HCT116 (cell line): Measurements from ENCODE around the gene DEFB124. TPM values are rescaled to one million over a fixed set of nuclear protein-coding genes. Genes with fewer than 3 reads are reported as not detected.

ENCODE experiments used
- ATAC-seq: fragments of 200-7000 bp; cut with Tn5 transposase; 2 replicates; pipeline ENCODE4 v1.9.1; 2020; ENCODE audit warnings: mild to moderate bottlenecking, moderate library complexity
- BruUV-seq: library from RNA; stranded (reverse); fragments of 400-500 nt; replicated peaks from 2 replicates; lab custom pipeline; 2021; lab: Mats Ljungman, UMichigan
- CTCF ChIA-PET: fragments of 300-600 bp; sonication (Branson Sonifier 250); formaldehyde crosslinking; loops from one replicate; lab custom pipeline; 2021; ENCODE audit warnings: antibody characterized with exemption; lab: Charles Lee
- POLR2A ChIA-PET: fragments of 300-600, 350-600 bp; sonication (Branson Sonifier 250); formaldehyde crosslinking; loops from one replicate; lab custom pipeline; 2021; ENCODE audit warnings: antibody characterized with exemption; lab: Charles Lee
- RAD21 ChIA-PET, 2 experiments: fragments of 300-600 bp; sonication (Branson Sonifier 250); formaldehyde crosslinking; loops; one replicate each; lab custom pipeline; 2023; ENCODE audit warnings: low total read pairs in 2 of 2; ENCODE audit not compliant: uncharacterized antibody in 2 of 2, unreplicated experiment in 2 of 2, low non-redundant PET in 1 of 2; lab: Charles Lee
- DNase-seq: peaks from one replicate; pipeline ENCODE4 v3.0.0-alpha.2; 2010; ENCODE audit warnings: low read depth, low spot score
- H2AFZ ChIP-seq: fragments of 200-600 bp; shearing (Covaris generic), sonication (generic); 2 replicates; pipeline ENCODE4 v1.6.1; 2017; ENCODE audit warnings: low read depth, mixed run types, mixed read lengths, antibody characterized with exemption, low read length; ENCODE audit not compliant: poor library complexity, severe bottlenecking
- H3K27ac ChIP-seq: 2 replicates; pipeline ENCODE4 v1.5.1; 2012; ENCODE audit warnings: low read depth, low read length
- H3K27me3 ChIP-seq: fragments of 200-600 bp; sonication (generic); 2 replicates; pipeline ENCODE4 v1.6.1; 2016; ENCODE audit warnings: mixed run types, low read length, mixed read lengths; ENCODE audit not compliant: insufficient read depth
- H3K36me3 ChIP-seq, 2 experiments: fragments of 200-500 bp in 1 of 2; fragments of 200-600 bp in 1 of 2; sonication (Bioruptor generic) in 1 of 2; sonication (generic) in 1 of 2; 2 replicates each; pipeline versions ENCODE4 v1.5.1 to v1.6.1; 2014 to 2016; ENCODE audit warnings: low read length in 2 of 2, inconsistent platforms in 1 of 2, mixed read lengths in 1 of 2, mixed run types in 1 of 2; ENCODE audit not compliant: insufficient read depth in 2 of 2, control insufficient read depth in 1 of 2
- H3K4me1 ChIP-seq, 2 experiments: fragments of 200-600 bp in 1 of 2; sonication (generic) in 1 of 2; 2 replicates each; pipeline versions ENCODE4 v1.5.1 to v1.6.1; 2012 to 2017; ENCODE audit warnings: low read length in 2 of 2, inconsistent platforms in 1 of 2, mild to moderate bottlenecking in 1 of 2, mixed read lengths in 1 of 2, mixed run types in 1 of 2, moderate library complexity in 1 of 2; ENCODE audit not compliant: insufficient read depth in 2 of 2, control insufficient read depth in 1 of 2
- H3K4me2 ChIP-seq: fragments of 200-600 bp; sonication (generic); 2 replicates; pipeline ENCODE4 v1.6.1; 2017; ENCODE audit warnings: mixed run types, low read length, mixed read lengths
- H3K4me3 ChIP-seq, 2 experiments: fragments of 200-600 bp in 1 of 2; sonication (generic) in 1 of 2; replicated peaks in 1 of 2; 2 replicates each; pipeline ENCODE4 v1.5.1; 2011 to 2016; ENCODE audit warnings: low read length in 2 of 2, control low read depth in 1 of 2, low read depth in 1 of 2, mild to moderate bottlenecking in 1 of 2, mixed read lengths in 1 of 2, mixed run types in 1 of 2
- H3K79me2 ChIP-seq: fragments of 200-600 bp; sonication (generic); 2 replicates; pipeline ENCODE4 v1.6.1; 2017; ENCODE audit warnings: mild to moderate bottlenecking, mixed run types, low read length, moderate library complexity, mixed read lengths; ENCODE audit not compliant: insufficient read depth
- H3K9ac ChIP-seq: fragments of 200-600 bp; sonication (generic); 2 replicates; pipeline ENCODE4 v1.6.1; 2016; ENCODE audit warnings: low read length, mixed read lengths
- H3K9me2 ChIP-seq: fragments of 200-600 bp; sonication (generic), shearing (Covaris generic); 2 replicates; pipeline ENCODE4 v1.6.1; 2017; ENCODE audit warnings: mixed run types, mild to moderate bottlenecking, moderate library complexity; ENCODE audit not compliant: insufficient read depth
- H3K9me3 ChIP-seq, 2 experiments: fragments of 200-500 bp in 1 of 2; fragments of 200-600 bp in 1 of 2; sonication (Bioruptor generic) in 1 of 2; sonication (generic) in 1 of 2; 2 replicates each; pipeline ENCODE4 v1.6.1; 2014 to 2017; ENCODE audit warnings: low read length in 2 of 2, mixed read lengths in 2 of 2, inconsistent platforms in 1 of 2, low read depth in 1 of 2, mild to moderate bottlenecking in 1 of 2, mixed run types in 1 of 2, moderate library complexity in 1 of 2; ENCODE audit not compliant: control insufficient read depth in 1 of 2, insufficient read depth in 1 of 2
- H4K20me1 ChIP-seq: fragments of 200-600 bp; sonication (generic), shearing (Covaris generic); 2 replicates; pipeline ENCODE4 v1.6.1; 2017; ENCODE audit warnings: mixed run types, mild to moderate bottlenecking, moderate library complexity; ENCODE audit not compliant: insufficient read depth
- ATF3 ChIP-seq: IDR thresholded peaks from 2 replicates; pipeline ENCODE4 v1.6.1; 2012
- CEBPB ChIP-seq: IDR thresholded peaks from 2 replicates; pipeline ENCODE4 v1.6.1; 2012; ENCODE audit warnings: low read depth
- ELF1 ChIP-seq: IDR thresholded peaks from 2 replicates; pipeline ENCODE4 v1.6.1; 2012; ENCODE audit warnings: low read depth, borderline replicate concordance
- EZH2 ChIP-seq: fragments of 200-600 bp; sonication (generic); IDR thresholded peaks from 2 replicates; pipeline ENCODE4 v1.6.1; 2017; ENCODE audit warnings: antibody characterized with exemption, mixed run types
- JUND ChIP-seq: IDR thresholded peaks from 2 replicates; pipeline ENCODE4 v1.6.1; 2012
- MAX ChIP-seq: IDR thresholded peaks from 2 replicates; pipeline ENCODE4 v1.6.1; 2012
- RAD21 ChIP-seq: IDR thresholded peaks from 2 replicates; pipeline ENCODE4 v1.6.1; 2012; ENCODE audit warnings: low read depth, mild to moderate bottlenecking
- SIN3A ChIP-seq: IDR thresholded peaks from 2 replicates; pipeline ENCODE4 v1.6.1; 2012; ENCODE audit warnings: low read depth
- SRF ChIP-seq: IDR thresholded peaks from 2 replicates; pipeline ENCODE4 v1.6.1; 2012; ENCODE audit warnings: low read depth
- TCF7L2 ChIP-seq: IDR thresholded peaks from 2 replicates; pipeline ENCODE4 v1.7.0; 2011; ENCODE audit warnings: borderline replicate concordance, inconsistent platforms; ENCODE audit not compliant: insufficient read depth, insufficient read length; ENCODE audit errors: extremely low read depth
- YY1 ChIP-seq: IDR thresholded peaks from 2 replicates; pipeline ENCODE4 v1.6.1; 2011; ENCODE audit warnings: low read length, low read depth, moderate library complexity, mild to moderate bottlenecking; ENCODE audit not compliant: insufficient replicate concordance; ENCODE audit errors: extremely low read depth
- ZFX ChIP-seq: fragments of 450-650 bp; IDR thresholded peaks from 2 replicates; pipeline ENCODE4 v1.6.1; 2017
- intact Hi-C: fragments of 100-400 bp; cut with micrococcal nuclease; formaldehyde crosslinking; loops from 2 replicates; pipeline ENCODE4 v1.10.0; 2022
- total RNA-seq: library from RNA; stranded (reverse); gene quantifications from one replicate; pipeline ENCODE4 v1.2.1, GENCODE V29; 2021; ENCODE audit not compliant: unreplicated experiment

DEFB124 gene
- total RNA-seq, 1 experiment from 2014 or later = not detected

GRCh38 chr20:31489152-31489551 lies 14.2 kb upstream of the DEFB124 start:
- Histone ChIP-seq H3K4me1 (0 out of 4 replicates have a peak, but pooled peaks cover 0 to 3% of the 10 kb centered on the region in 2 experiments), H3K9ac (no peak overlapping the region), H3K4me3 (no peak overlapping the region), H3K27me3 (no peaks in the 10 kb centered on the region), H2AFZ (no peak overlapping the region), H4K20me1 (no peaks in the 10 kb centered on the region), H3K27ac (no peak overlapping the region), H3K9me3 (no peaks in the 10 kb centered on the region), H3K9me2 (no peaks in the 10 kb centered on the region), H3K79me2 (no peaks in the 10 kb centered on the region), H3K4me2 (no peak overlapping the region), H3K36me3 (no peaks in the 10 kb centered on the region)
- no TSS peak for BruUV-seq
- ATAC-seq = no peak
- RAD21 ChIA-PET = no interaction called here
- POLR2A ChIA-PET = no interaction called here
- CTCF ChIA-PET = interaction anchor here (2.7 kb wide), 1 partner anchor 14 kb away, joined by 12 read pairs; no protein-coding TSS in a partner anchor
- DNase-seq = no peak
- intact Hi-C loops = no loop called here
- TF ChIP-seq MAX = no peak
- TF ChIP-seq ELF1 = no peak
- no peak for TF ChIP-seq CEBPB
- TF ChIP-seq SIN3A = no peak
- no peak for TF ChIP-seq JUND
- no peak for TF ChIP-seq SRF
- TF ChIP-seq EZH2 = no peak
- no peak for TF ChIP-seq ZFX
- no peak for TF ChIP-seq RAD21
- no peak for TF ChIP-seq TCF7L2
- TF ChIP-seq YY1 = no peak

DNA sequence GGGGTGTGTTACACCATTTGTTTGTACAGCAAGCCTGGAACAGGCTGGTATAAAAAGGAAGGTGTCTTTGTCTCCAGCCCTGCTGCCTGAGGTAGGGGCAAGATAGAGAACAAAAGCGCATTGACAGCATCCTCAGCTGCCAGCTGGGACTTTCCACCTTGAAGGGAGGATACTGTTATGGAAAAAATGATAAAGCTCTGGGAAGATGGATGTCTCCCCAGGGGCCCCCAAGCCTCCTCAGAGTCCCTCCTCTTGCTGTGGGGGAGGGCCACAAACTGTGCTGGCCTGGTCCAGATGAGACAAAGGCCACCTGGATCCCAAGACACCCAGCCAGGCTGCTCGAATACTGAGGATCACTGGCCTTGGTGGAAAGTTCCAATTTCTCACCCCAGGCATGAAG lies 13.2 kb upstream of the DEFB124 start:
- no peak overlapping the region for H3K27ac ChIP-seq
- H3K79me2 ChIP-seq = no peaks in the 10 kb centered on the region
- no peak for TF ChIP-seq ATF3
- TF ChIP-seq EZH2 = no peak
- no peaks in the 10 kb centered on the region for H3K36me3 ChIP-seq
- ChIA-PET CTCF (no interaction called here), RAD21 (no interaction called here), POLR2A (no interaction called here)
- H3K4me3 ChIP-seq = no peak overlapping the region
- no peak overlapping the region for H3K9ac ChIP-seq
- intact Hi-C loops = no loop called here
- ATAC-seq = no peak
- no peaks in the 10 kb centered on the region for H4K20me1 ChIP-seq
- H2AFZ ChIP-seq = no peak overlapping the region
- no peaks in the 10 kb centered on the region for H3K9me2 ChIP-seq
- H3K27me3 ChIP-seq = no peaks in the 10 kb centered on the region
- no peaks in the 10 kb centered on the region for H3K4me1 ChIP-seq
- H3K4me2 ChIP-seq = no peak overlapping the region
- no peak for DNase-seq
- H3K9me3 ChIP-seq = no peaks in the 10 kb centered on the region
- BruUV-seq = no TSS peak
